Astrocyte (in vitro differentiated cells and primary cell): ENCODE results near the gene DNTT. TPM values are rescaled to one million over a fixed set of nuclear protein-coding genes. Genes with fewer than 3 reads are reported as not detected.

Source experiments
- DNase-seq: peaks from one replicate; pipeline ENCODE4 v3.0.0-alpha.2; 2010; ENCODE audit warnings: low read depth
- FAIRE-seq: peaks from 2 replicates; lab custom pipeline; 2011; peaks lifted over from hg19 to GRCh38; lab: Jason Lieb, UNC
- H2AFZ ChIP-seq: 2 replicates; pipeline ENCODE4 v1.6.0; 2012; ENCODE audit warnings: low read depth, low read length, inconsistent platforms
- H3K27ac ChIP-seq: 2 replicates; pipeline ENCODE4 v1.5.1; 2011; ENCODE audit warnings: low read depth, low read length, inconsistent platforms
- H3K27me3 ChIP-seq: 2 replicates; pipeline ENCODE4 v1.6.0; 2011; ENCODE audit warnings: low read length, inconsistent platforms; ENCODE audit not compliant: insufficient read depth
- H3K36me3 ChIP-seq: 2 replicates; pipeline ENCODE4 v1.5.1; 2011; ENCODE audit warnings: low read length, inconsistent platforms; ENCODE audit not compliant: insufficient read depth
- H3K4me1 ChIP-seq: 2 replicates; pipeline ENCODE4 v1.5.1; 2011; ENCODE audit warnings: low read length, inconsistent platforms; ENCODE audit not compliant: insufficient read depth
- H3K4me2 ChIP-seq: 2 replicates; pipeline ENCODE4 v1.6.0; 2012; ENCODE audit warnings: low read length, inconsistent platforms
- H3K4me3 ChIP-seq: 2 replicates; pipeline ENCODE4 v1.5.1; 2011; ENCODE audit warnings: low read depth, mild to moderate bottlenecking, low read length, inconsistent platforms; ENCODE audit not compliant: insufficient read depth
- H3K79me2 ChIP-seq: 2 replicates; pipeline ENCODE4 v1.6.0; 2012; ENCODE audit warnings: mild to moderate bottlenecking, low read length, inconsistent platforms; ENCODE audit not compliant: insufficient read depth
- H3K9ac ChIP-seq: 2 replicates; pipeline ENCODE4 v1.6.0; 2012; ENCODE audit warnings: mild to moderate bottlenecking, low read length, inconsistent platforms
- H3K9me3 ChIP-seq: 2 replicates; pipeline ENCODE4 v1.5.1; 2012; ENCODE audit warnings: low read depth, mild to moderate bottlenecking, low read length, inconsistent platforms; ENCODE audit not compliant: insufficient read depth
- H4K20me1 ChIP-seq: 2 replicates; pipeline ENCODE4 v1.6.0; 2012; ENCODE audit warnings: low read length, inconsistent platforms; ENCODE audit not compliant: insufficient read depth
- H3K27ac Mint-ChIP-seq: one replicate; pipeline ENCODE4 v1.8.0; 2021; ENCODE audit warnings: mild to moderate bottlenecking, mixed read lengths; ENCODE audit not compliant: unreplicated experiment
- H3K27me3 Mint-ChIP-seq: one replicate; pipeline ENCODE4 v1.8.0; 2021; ENCODE audit warnings: low read depth, mixed read lengths; ENCODE audit not compliant: unreplicated experiment
- H3K36me3 Mint-ChIP-seq: one replicate; pipeline ENCODE4 v1.8.0; 2021; ENCODE audit warnings: low read depth, mixed read lengths; ENCODE audit not compliant: unreplicated experiment
- H3K4me1 Mint-ChIP-seq: one replicate; pipeline ENCODE4 v1.8.0; 2021; ENCODE audit warnings: low read depth, mixed read lengths; ENCODE audit not compliant: unreplicated experiment
- H3K4me3 Mint-ChIP-seq: one replicate; pipeline ENCODE4 v1.8.0; 2021; ENCODE audit warnings: mild to moderate bottlenecking, moderate library complexity, mixed read lengths; ENCODE audit not compliant: unreplicated experiment
- H3K9me3 Mint-ChIP-seq: one replicate; pipeline ENCODE4 v1.8.0; 2021; ENCODE audit warnings: mild to moderate bottlenecking, mixed read lengths; ENCODE audit not compliant: unreplicated experiment
- CTCF ChIP-seq: IDR thresholded peaks from 2 replicates; pipeline ENCODE4 v1.5.1; 2011; ENCODE audit warnings: low read depth, mild to moderate bottlenecking, inconsistent platforms, low read length, moderate library complexity; ENCODE audit not compliant: insufficient read depth
- EZH2 ChIP-seq: IDR thresholded peaks from 2 replicates; pipeline ENCODE4 v1.6.1; 2012; ENCODE audit warnings: mild to moderate bottlenecking, low read length, inconsistent platforms; ENCODE audit not compliant: insufficient read depth
- total RNA-seq: library from RNA; stranded (reverse); gene quantifications from 2 replicates; pipeline ENCODE4 v1.2.1, GENCODE V29; 2021

DNTT gene
- total RNA-seq, 1 donor from 2014 or later = not detected

GRCh38 chr10:96299383-96299782 is 4.9 kb upstream of the DNTT start:
- Histone ChIP-seq H3K9me3 (no peaks in the 10 kb centered on the region), H3K4me3 (no peak overlapping the region), H3K79me2 (no peaks in the 10 kb centered on the region), H3K4me1 (no peaks in the 10 kb centered on the region), H3K4me2 (no peak overlapping the region), H4K20me1 (no peaks in the 10 kb centered on the region), H3K36me3 (no peaks in the 10 kb centered on the region), H3K9ac (no peak overlapping the region), H3K27me3 (peaks cover 3% of the 10 kb centered on the region), H3K27ac (no peak overlapping the region), H2AFZ (no peak overlapping the region)
- no peak for DNase-seq
- H3K27ac Mint-ChIP-seq = no peak overlapping the region
- FAIRE-seq = no peak
- no peaks in the 10 kb centered on the region for H3K4me1 Mint-ChIP-seq
- no peaks in the 10 kb centered on the region for H3K9me3 Mint-ChIP-seq
- H3K27me3 Mint-ChIP-seq = peaks cover 35% of the 10 kb centered on the region
- H3K4me3 Mint-ChIP-seq = no peak overlapping the region
- no peaks in the 10 kb centered on the region for H3K36me3 Mint-ChIP-seq
- TF ChIP-seq EZH2 (no peak), CTCF (no peak)

GRCh38 chr10:96301616-96302015 is 2.6 kb upstream of the DNTT start:
- Histone ChIP-seq H3K4me3 (no peak overlapping the region), H3K4me1 (no peaks in the 10 kb centered on the region), H3K9ac (no peak overlapping the region), H2AFZ (no peak overlapping the region), H4K20me1 (no peaks in the 10 kb centered on the region), H3K27me3 (peaks cover 3% of the 10 kb centered on the region), H3K27ac (no peak overlapping the region), H3K79me2 (no peaks in the 10 kb centered on the region), H3K4me2 (no peak overlapping the region), H3K9me3 (no peaks in the 10 kb centered on the region), H3K36me3 (no peaks in the 10 kb centered on the region)
- Mint-ChIP-seq H3K4me3 (no peak overlapping the region), H3K4me1 (no peaks in the 10 kb centered on the region), H3K27me3 (peaks cover 34% of the 10 kb centered on the region), H3K9me3 (no peaks in the 10 kb centered on the region), H3K27ac (no peak overlapping the region), H3K36me3 (no peaks in the 10 kb centered on the region)
- no peak for FAIRE-seq
- no peak for TF ChIP-seq CTCF
- no peak for TF ChIP-seq EZH2
- no peak for DNase-seq

GRCh38 chr10:96305019-96305418 is 785 bp downstream of the DNTT start:
- H3K36me3 Mint-ChIP-seq = no peaks in the 10 kb centered on the region
- Histone ChIP-seq H3K9me3 (no peaks in the 10 kb centered on the region), H3K4me2 (no peak overlapping the region), H3K4me3 (no peak overlapping the region), H3K27me3 (peaks cover 3% of the 10 kb centered on the region), H3K79me2 (no peaks in the 10 kb centered on the region), H2AFZ (no peak overlapping the region), H3K36me3 (no peaks in the 10 kb centered on the region), H3K4me1 (no peaks in the 10 kb centered on the region), H3K27ac (no peak overlapping the region), H3K9ac (no peak overlapping the region), H4K20me1 (no peaks in the 10 kb centered on the region)
- no peak overlapping the region for H3K27ac Mint-ChIP-seq
- H3K4me1 Mint-ChIP-seq = no peaks in the 10 kb centered on the region
- no peaks in the 10 kb centered on the region for H3K9me3 Mint-ChIP-seq
- peaks cover 24% of the 10 kb centered on the region for H3K27me3 Mint-ChIP-seq
- TF ChIP-seq CTCF (no peak), EZH2 (no peak)
- DNase-seq (no peak), FAIRE-seq (no peak)
- H3K4me3 Mint-ChIP-seq = no peak overlapping the region
